CMK (cell line): ENCODE results near the gene IGSF21.

ENCODE experiments used
- DNase-seq: peaks from one replicate; pipeline ENCODE4 v3.0.0-alpha.2; 2010; ENCODE audit warnings: low read depth

Gene IGSF21

GRCh38 chr1:18178111-18178510 is 70.5 kb downstream of the IGSF21 start:
- no peak for DNase-seq

GRCh38 chr1:18179009-18179408 is 71.4 kb downstream of the IGSF21 start:
- no peak for DNase-seq

DNA sequence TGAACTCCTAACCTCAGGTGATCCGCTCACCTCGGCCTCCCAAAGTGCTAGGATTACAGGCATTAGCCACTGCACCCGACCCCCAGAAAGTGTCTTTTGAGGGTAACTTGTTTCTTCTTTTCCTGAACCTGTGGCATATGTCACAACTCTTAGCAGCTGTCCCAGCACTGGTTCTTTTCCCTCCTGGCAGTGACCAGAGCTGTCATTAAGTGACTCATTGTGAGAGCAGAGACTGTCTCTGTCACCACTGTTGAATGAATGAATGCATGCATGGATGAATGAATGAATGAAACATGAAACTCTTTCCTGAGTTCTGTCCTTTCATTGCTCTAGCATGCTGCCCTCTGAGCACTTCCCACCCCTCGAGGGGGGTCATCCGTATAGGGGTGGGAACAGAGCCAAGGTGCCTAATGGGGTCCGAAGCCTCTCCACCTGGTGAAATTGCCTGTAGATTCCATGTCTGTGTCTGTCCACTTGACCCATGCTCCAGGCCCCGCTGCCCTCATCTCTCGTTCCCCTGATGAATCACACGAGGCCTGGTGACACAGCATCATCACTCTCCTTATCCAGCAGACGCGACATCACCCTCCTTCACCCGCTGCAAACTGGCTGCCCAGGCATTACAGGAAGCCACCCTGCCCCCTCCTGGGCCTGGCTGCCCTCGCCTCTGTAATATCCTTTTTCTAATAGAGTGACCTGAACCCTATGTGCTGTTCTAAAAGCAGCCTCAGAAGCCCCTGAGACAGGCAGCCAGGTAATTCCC is 75.0 kb downstream of the IGSF21 start:
- no peak for DNase-seq

DNA sequence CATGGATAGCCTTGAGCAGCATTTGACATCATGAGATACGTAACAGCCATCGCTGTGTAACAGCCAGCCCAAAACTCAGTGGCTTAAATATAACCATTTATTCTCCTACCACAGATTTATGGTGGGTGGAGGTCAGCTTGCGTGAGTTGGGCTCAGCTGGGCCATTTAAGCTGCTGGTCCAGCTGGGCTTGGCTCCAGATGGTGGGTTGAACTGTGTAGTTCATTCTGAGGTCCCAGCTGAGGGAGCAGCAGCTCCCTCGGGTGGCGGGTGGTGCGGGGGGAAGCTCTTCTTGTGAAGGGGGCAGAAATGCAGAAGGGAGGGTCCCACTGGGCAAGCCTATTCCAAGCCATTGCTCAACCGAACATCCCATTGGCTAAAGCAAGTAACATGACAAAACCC is 75.9 kb downstream of the IGSF21 start:
- no peak for DNase-seq

- DNase-seq, result no peak
These were observed 79.5 kb downstream of the IGSF21 start for GRCh38 chr1:18187054-18187453.

DNA sequence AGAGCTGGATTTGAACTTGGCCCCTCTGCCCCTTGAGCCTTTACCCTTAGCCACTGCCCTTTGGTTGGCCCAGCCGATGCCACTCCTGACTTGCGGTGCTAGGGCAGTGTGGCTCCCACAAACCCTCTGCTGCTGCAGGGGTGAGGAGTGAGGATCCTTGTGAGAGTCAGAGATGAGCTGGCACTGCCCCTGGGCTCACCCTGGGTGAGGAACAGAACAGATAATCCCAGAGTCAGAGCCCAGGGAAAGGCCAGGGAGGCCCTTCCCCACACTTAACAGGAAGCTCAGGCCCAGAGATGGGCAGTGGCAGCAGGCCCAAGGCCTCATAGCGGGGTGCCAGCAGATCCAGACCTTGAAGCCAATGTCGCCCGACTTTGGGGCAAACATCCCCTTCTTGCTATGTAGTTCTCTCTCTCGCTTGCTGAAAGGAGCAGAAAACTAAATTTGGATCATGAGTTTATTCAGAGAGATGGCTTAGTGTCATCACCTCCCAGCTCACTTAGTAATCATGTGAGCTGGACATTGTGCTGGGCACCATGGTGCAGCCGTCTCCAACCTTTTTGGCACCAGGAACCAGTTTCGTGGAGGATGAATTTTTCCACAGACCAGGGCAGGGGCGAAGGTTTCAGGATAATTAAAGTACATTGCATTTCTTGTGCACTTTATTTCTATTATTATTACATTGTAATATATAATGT is 81.4 kb downstream of the IGSF21 start:
- DNase-seq, result no peak

DNA sequence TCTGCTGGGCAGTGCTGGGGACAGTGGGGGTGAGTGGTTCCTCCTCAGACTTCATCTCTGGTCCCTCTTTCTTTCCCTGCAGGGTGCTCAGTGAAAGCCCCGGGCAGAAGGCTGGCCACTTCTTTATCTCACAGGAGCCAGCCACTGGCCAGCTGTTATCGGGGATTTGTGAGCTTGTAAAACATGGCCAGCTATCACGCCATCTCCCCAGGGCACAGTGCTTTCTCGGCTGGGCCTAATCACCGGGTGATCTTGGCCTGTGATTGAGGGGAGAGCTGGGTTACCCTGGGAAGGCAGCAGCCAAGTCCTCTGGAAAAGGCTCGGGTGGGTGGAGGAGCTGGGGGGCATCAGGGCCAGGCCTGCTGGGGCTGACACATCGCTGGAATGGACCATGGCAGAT is 83.0 kb downstream of the IGSF21 start:
- peak; percentile 14 for DNase-seq

DNA sequence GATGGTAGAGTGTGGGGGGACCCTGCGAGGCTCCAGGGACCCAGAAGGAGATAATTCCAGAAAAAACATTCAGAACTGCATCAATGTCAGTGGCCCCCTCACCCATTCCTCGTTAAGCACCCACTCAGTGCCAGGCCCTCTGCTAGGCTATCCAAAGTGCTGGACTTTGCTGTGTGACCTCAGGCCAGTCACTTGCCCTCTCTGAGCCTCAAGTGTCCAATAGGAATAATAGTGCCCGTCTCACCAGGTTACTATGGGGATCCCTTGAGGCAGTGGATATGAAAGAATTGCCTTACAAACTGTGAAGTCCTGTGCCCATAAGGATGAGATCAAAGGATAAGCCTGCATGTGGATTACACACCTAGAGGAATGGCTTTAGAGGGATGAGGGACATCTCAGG is 83.4 kb downstream of the IGSF21 start:
- no peak for DNase-seq

DNA sequence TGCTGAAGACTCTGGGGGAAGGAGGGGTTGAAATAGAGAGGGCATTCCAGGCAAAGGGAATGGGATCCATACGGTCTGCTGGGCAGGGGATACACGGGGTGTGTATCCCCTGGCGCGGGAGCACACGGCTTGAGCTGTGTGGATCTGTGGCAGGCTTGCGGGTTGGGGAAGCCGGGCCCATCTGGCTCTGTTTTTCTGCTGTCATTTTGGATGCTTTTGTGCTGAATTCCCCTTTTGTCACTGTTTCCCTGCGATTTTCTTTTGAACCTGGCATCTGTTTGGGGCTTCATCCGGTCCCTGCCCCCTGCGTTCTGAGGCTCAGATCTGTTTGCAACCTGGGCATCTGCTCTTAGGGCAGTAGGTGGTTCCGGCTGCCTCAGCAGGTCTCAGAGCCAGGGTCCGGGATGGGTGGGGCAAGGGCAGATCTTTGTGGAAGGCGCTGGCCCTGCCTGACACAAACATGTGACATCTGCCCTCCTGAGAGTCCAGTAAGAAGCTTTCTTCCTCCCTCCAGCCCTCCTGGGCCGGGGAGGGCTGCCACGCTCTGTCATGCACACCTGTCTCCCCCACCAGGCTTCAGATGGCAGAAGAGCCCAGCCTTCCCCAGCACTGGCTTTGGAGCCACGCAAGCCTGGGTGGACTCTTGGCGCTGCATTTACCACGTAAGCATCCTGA is 84.0 kb downstream of the IGSF21 start:
- no peak for DNase-seq

DNA sequence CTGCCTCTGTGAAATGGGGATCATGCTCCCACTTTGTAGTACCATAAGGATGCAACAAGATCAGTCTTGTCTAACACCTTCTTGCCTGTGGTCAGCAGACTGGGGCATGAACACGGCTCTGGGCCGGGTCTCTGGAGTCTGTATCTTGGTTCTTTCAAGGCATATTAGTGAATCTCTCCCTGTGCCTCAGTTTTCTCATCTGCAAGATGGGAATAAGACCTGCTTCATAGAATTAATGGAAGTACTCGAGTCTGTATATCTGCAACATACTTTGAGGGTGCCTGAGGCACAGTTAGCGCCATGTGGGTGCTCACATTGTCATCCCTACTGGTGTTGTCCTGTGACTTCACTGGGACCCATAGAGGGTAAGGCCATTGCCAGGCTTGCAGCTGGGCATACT is 84.6 kb downstream of the IGSF21 start:
- DNase-seq, result no peak

- DNase-seq, result no peak
These were observed 85.4 kb downstream of the IGSF21 start for GRCh38 chr1:18192974-18193373.

DNA sequence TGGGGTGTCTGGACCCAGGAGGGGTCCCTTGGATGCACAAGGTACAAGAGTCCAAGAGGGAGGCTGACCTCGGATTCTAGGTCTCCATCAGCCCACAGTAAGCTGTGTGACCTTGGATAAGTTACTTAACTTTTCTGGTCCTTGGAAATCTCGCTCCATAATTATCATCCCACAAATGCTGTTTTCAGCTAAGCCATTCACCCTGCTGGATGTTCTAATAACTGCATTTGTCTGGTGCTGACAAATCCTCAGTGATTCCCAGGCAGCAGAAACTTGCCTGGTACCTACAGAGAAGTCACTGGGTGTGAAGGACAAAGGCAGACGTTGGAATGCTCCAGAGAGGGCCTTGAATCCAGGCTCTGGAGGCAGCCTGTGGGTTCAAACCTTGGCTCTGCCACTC is 89.7 kb downstream of the IGSF21 start:
- DNase-seq, result no peak

- no peak for DNase-seq
These were observed 90.7 kb downstream of the IGSF21 start for GRCh38 chr1:18198260-18198659.

- no peak for DNase-seq
These were observed 91.9 kb downstream of the IGSF21 start for GRCh38 chr1:18199462-18199861.

DNA sequence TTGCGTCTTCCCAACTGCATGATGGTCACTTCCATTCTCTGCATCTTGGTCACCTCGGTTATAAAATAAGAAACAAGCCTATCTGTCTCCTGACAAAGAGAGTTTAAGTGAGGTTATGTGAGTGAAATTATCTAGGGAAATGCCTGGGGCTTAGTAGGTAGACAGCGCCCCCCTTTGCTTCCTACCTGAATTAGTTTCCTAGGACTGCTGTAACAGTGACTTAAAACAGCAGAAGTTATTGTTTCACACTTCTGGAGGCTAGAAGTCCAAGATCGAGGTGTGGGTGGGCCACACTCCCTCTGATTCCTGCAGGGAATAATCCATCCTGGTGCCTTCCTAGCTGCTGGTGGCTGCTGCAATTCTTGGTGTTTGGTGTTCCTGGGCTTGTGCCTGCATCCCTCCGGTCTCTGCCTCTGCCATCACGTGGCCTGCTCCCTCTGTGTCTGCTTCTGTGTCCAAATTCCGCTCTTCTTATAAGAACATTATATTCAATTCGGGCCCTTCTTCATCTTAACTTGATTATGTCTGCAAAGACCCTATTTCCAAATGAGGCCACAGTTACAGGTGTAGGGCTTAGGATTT is 92.6 kb downstream of the IGSF21 start:
- DNase-seq, result no peak

- no peak for DNase-seq
These were observed 93.3 kb downstream of the IGSF21 start for GRCh38 chr1:18200918-18201317.

GRCh38 chr1:18201997-18202719 is 94.6 kb downstream of the IGSF21 start:
- no peak for DNase-seq

DNA sequence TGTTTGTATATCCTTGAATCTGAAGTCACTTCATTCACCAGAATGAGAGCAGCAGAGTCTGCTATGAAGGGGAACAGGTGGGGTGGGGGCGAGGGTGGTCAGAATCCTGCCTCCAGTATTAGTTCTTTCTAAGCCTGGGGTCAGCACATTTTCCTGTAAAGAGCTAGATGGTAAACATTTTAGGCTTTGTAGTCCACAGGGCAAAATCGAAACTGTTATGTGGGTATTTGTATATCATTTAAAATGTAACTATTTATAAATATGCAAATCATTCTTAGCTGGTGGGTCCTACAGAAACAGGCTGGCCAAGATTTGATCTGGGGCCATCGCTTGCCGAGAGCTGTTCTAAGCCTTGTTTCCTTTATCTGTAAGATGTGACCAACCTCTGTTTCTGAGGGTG is 96.0 kb downstream of the IGSF21 start:
- no peak for DNase-seq

DNA sequence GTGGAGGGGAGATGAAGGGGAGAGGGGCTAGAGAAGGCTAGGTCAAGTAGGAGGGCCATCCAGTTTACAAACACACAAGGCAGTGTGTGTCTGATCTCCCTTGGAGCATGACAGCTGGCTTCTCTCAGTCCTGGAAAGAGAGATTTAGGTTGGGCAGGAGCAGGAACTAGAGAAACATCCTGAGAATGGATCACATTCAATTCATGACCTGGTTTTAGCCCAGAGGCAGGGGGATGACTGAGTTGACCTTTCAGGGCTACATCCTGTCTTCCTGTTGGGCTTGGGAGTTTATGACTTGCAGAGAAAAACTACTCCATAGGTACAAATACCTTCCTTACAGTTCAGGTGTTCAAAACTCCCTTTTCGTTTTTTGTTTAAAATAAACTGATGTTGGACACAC is 97.0 kb downstream of the IGSF21 start:
- DNase-seq, result no peak

- no peak for DNase-seq
These were observed 97.7 kb downstream of the IGSF21 start for GRCh38 chr1:18205319-18205718.

DNA sequence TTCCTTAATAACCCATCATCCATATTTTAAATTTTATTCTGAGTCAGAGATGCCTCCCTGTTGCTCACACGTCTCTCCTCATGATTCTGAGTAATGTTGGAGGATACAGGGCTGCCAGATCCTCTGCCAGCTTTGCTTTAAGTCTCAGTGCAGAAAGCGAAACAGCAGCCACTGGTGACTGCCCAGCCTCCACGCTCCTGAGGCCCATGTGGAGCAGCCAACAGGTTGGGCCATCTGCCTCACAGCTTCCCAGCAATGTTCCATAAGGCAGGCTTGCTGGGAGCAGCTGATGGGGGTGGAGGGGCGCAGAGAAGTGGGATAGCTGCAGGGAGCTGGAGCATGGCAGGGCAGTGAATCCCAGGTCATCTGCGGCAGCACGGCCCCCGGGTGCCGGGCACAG is 104.2 kb downstream of the IGSF21 start:
- no peak for DNase-seq

DNA sequence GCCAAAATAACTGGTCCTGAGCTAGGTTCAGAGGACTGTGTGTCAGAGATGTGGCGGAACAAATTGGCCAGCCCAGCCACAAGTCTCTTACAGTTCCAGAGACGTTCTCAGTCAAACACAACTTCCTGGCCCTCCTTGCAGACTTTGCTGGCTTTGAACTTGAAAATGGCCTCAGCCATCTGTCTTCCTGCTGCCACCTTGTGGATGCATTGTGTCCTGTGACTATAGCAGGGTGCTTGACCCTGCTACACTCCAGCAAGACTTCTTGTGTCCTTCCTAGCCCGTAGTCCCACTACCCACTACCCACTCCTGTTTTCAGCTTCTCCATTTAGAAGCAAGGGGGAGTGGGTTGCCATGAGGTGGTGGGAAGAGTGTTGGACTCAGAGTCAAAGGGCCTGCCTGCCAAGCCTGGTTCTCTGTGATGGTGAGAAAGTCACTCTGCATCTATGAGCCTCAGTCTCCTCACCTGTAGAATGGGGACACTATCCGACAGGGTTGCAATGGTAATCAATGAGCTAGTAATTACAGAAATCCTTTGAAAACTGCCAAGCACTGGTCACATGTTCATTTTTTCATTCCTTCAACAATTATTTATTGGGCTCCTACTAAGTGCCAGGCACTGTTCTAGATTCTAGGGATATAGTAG is 109.9 kb downstream of the IGSF21 start:
- peak; percentile 33 for DNase-seq
